ENCODE results near the gene ZFPL1. TPM values are rescaled to one million over a fixed set of nuclear protein-coding genes. Genes with fewer than 3 reads are reported as not detected.

ZFPL1 gene
- total and polyA plus RNA-seq, 11 donors: 19.6 to 44.4 (median 25.4) TPM

GRCh38 chr11:65060913-65061408 is 23.1 kb upstream of the ZFPL1 start:
- DNase-seq: no peak
- H3K9me3 ChIP-seq: no peaks in the 10 kb centered on the region
- H3K27ac ChIP-seq: no peak overlapping the region
- intact Hi-C loops (cut with DNase I): no loop called here
- H3K4me1 ChIP-seq: no peaks in the 10 kb centered on the region
- H3K36me3 ChIP-seq: no peaks in the 10 kb centered on the region
- WGBS, 4 donors: 58 to 74% (median 62%) methylated on average over 9 of the region's 9 CpGs
- no peaks in the 10 kb centered on the region for H3K27me3 ChIP-seq
- TF ChIP-seq CTCF (IDR thresholded peaks at IDR 0.05) (peak in 1 of 12 donors; percentile 5), POLR2A (IDR thresholded peaks at IDR 0.05) (no peak)
- no peak for ATAC-seq
- no peak overlapping the region for H3K4me3 ChIP-seq

- WGBS, 4 donors: 60 to 89% (median 75%) methylated on average over 1 to 3 of the region's 3 CpGs
- intact Hi-C loops (cut with DNase I): no loop called here
- TF ChIP-seq CTCF (IDR thresholded peaks at IDR 0.05): no peak
- no peak for TF ChIP-seq POLR2A (IDR thresholded peaks at IDR 0.05)
Measured at GRCh38 chr11:65063532-65063931, 20.5 kb upstream of the ZFPL1 start.

GRCh38 chr11:65064847-65065240 is 19.2 kb upstream of the ZFPL1 start:
- WGBS, 4 donors: 71 to 88% (median 82%) methylated on average over 4 of the region's 4 CpGs
- ATAC-seq: no peak
- Histone ChIP-seq H3K4me1 (no peaks in the 10 kb centered on the region), H3K9me3 (no peaks in the 10 kb centered on the region), H3K4me3 (no peak overlapping the region), H3K27me3 (no peaks in the 10 kb centered on the region), H3K27ac (no peak overlapping the region), H3K36me3 (no peaks in the 10 kb centered on the region)
- no peak for TF ChIP-seq CTCF (IDR thresholded peaks at IDR 0.05)
- no peak for TF ChIP-seq POLR2A (IDR thresholded peaks at IDR 0.05)
- intact Hi-C loops (cut with DNase I): no loop called here
- DNase-seq: no peak

More at GRCh38 chr11:65063532-65063931, 20.5 kb upstream of the ZFPL1 start:
- Histone ChIP-seq H3K4me1 (no peaks in the 10 kb centered on the region), H3K27ac (no peak overlapping the region), H3K9me3 (no peaks in the 10 kb centered on the region), H3K36me3 (no peaks in the 10 kb centered on the region), H3K27me3 (no peaks in the 10 kb centered on the region), H3K4me3 (no peak overlapping the region)
- no peak for DNase-seq
- ATAC-seq: no peak

- H3K27me3 ChIP-seq: no peaks in the 10 kb centered on the region
- no peaks in the 10 kb centered on the region for H3K9me3 ChIP-seq
- no peaks in the 10 kb centered on the region for H3K36me3 ChIP-seq
- DNase-seq (no peak), ATAC-seq (no peak)
- 53 to 61% (median 55%) methylated on average over 6 to 7 of the region's 7 CpGs for WGBS, 4 donors
- no peak for TF ChIP-seq POLR2A (IDR thresholded peaks at IDR 0.05)
- TF ChIP-seq CTCF (IDR thresholded peaks at IDR 0.05): no peak
- H3K27ac ChIP-seq: no peak overlapping the region
- no peak overlapping the region for H3K4me3 ChIP-seq
- no peaks in the 10 kb centered on the region for H3K4me1 ChIP-seq
- intact Hi-C loops (cut with DNase I): no loop called here
Measured at GRCh38 chr11:65065851-65066250, 18.2 kb upstream of the ZFPL1 start.

Measured in heart left ventricle (tissue), 16 donors.